ENCODE data around the gene FBXL7.

FBXL7 gene

DNA sequence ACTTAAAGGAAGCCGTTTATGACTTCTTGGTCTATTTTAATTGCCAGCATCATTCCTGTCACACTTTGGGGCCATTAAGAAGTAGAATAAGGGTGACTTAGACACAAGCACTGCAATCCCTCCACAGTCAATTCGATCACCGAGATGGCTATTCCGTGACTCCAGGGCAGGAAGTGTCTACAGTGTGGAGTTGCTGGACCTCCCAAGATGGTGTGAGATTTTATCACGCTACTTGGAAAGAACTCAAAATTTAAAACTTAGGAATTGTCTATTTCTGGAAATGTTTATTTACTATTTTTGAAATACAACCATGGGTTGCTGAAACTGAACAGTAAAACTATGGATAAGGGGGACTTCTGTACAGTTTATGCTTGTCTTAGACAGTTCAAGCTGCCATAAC is 6.2 kb downstream of the FBXL7 start:
- DNase-seq = no peak

DNA sequence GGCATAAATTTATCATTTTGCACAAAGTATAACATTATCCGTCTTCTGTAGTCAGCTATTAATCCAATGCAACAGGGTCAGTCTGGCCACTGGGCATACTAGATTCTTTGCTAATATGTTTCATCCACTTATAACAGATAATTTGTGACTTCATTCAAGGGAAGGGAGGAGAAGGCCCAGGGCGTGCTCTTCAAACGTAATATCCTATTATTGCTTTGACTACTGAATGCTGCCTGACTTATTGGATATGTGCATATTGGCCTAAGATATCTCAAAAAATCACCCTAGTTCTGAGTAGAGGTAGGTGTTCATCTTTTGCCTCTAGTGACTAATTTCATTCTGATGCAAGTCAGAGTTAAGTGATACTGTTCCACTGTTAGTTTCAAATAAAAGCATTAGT is 6.9 kb downstream of the FBXL7 start:
- DNase-seq = no peak

DNA sequence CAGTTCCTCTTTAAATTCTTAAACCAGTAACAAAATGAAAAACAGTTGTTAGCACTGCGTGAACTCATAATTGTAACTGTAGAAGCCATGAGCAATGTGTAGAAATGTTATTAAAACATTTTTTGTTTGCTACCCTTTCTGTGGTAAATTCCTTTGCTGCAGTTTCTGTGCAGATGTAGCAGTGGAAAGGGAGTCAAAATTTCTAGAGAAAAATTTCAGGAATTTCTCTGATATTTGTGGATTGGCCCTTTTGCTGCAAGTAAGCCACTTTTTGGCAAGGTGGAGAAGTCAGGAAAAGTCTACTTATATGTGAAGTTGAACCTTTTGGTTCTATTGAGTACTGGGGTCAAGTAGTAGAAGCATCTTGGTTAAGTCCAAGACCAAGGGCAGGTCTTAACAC is 10.1 kb downstream of the FBXL7 start:
- DNase-seq = no peak

DNA sequence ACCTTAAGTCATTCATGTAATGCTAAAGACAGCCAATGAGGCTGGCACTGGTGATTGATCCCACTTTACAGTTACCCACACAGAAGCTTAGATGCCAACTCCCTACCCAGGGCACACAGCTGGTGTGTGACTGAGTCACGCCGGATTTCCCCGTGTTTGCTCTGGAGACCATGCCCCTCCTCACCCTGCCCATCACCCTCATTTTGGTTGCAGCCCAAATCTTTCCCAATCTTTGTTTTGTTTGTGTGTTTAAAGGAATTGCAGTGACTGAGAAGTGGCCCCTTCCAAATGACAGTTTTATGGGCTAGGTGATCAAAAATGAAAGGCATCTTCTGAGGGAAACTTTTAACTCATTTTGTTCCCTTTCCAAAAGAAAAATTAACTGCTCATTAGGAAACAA is 10.9 kb downstream of the FBXL7 start:
- no peak for DNase-seq

DNA sequence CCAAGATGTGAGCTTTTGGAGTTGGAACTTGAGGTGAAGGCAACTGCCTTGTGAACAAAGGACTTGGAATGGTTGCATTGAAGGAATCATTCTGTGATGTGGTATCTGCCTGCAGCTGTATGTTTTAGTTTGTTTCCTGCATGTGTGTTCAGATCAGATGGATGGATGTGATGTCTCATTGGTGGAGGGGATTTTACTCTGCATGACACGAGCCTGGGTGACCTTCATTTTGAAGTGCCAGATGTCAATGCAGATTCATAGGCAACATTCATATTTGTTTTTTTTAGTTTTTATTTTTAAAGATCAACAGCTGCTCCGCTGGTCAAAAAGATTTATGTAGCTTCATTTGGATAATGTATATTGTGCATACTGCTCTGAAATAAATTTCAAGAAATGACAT is 13.5 kb downstream of the FBXL7 start:
- DNase-seq = no peak

DNA sequence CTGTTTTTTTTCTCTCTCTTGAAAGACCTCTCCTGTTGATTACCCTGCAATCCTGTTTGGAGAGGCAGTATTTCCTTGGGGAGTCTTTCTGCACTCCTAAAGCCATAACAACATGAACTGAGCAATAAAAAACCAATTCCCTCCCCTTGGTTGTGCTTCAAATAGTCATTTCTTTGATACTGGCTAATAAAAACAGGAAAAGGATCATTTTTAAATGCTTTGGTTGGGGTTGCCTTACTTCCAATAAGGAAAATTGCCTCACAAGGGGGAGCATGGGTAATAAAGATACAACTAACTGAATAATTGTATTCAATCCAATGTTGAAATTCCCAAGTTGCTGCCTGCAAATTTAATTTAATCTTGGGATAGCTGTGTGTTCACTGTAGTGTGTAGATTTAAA is 13.9 kb downstream of the FBXL7 start:
- no peak for DNase-seq

DNA sequence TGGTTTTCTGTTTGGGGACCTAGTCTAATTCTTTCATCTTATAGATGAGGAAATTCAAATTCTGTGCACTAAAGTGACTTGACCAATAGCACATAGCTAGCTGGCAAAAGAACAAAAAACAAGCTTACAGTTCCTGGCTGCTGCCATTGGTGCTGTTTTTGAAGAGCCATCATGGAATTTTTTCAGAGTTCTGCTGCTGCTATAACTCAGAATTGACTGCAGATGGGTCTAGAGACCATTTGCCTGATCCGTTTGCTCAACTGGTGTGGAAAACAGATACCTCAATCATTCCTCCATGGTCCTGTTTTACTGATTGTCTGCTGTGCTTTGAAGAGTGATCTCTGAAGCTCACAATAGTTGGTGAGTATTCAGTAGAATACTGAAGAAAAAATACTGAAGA is 15.2 kb downstream of the FBXL7 start:
- no peak for DNase-seq

DNA sequence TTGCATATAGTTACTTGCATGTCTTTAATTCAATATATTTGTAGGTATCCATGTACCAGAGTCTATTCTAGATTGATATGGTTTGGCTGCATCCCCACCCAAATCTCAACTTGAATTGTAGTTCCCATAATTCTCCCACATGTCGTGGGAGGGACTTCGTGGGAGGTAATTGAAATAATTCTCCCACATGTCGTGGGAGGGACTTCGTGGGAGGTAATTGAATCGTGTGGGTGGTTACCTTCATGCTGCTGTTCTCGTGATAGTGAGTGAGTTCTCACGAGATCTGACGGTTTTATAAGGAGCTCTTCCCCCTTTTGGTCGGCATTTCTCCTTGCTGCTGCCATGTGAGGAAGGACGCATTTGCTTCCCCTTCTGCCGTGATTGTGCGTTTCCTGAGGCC is 16.5 kb downstream of the FBXL7 start:
- no peak for DNase-seq

DNA sequence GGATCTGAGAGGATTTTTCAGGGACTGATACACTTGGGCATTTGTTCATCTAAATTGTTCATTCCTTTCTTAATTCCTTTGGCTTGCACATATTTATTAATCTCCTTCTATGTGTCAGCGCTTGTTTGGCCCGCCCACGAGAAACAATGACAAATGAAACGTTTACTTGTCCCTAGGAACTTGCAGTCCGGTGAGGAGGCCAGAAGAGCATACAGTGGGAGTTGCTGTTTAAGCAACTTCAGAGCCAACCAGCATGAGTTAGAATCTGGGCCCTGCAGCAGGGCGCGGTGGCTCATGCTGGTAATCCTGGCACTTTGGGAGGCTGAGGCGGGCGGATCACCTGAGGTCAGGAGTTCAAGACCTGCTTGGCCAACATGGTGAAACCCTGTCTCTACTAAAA is 18.8 kb downstream of the FBXL7 start:
- no peak for DNase-seq

DNA sequence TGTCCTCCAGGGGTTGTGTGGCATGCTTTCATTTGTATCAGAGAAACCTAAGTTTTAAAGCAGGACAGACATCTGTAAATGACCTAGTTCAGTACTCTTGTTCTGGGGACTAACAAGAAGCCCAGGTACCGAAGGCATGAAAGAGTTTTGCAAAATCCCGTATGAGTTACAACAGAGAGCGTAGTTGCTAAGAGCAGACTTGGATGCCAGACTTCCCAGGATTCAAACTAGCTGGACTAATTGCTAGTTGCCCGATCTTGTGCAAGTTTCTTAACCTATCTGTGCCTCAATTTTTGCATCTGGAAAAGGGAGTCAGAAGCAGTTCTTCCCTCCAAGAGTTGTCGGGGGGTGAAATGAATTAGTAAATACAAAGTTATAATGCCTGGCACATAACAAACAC is 20.9 kb downstream of the FBXL7 start:
- no peak for DNase-seq

DNA sequence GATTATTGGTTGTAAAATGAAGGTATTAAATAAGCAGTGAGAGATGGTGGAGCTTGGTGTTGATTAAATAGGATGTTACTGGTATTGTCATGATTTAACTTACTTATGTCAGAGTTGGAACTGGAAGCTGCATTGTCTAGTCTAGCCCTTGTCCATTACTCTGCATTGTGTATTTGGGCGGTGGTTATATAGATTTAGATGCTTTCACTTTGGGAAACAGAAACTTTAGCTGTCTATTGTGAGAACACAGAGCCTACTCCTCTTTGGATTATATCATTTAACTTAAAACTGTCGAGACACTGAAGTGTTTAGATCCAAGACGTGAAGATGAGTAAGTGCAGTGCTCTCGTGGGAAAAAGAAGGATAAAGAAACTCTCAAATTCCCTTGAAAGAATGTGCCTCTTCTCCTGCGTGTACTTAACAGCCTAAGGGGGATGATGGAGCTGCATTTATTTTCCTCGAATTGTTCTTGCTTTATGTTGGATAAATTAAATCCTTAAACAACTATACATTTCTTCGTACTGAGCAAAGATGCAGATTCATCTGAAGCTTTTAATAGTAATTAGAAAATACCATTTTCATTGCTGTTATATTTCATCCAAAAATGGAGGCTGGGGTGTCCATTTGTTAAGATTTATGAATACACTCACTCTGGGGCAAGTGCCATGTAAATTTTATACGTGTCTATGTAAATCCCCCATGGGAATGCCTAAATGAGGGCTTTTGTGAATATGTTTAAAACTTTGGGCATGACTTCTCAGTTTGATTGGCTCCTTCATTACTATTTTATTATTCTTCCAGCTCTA is 21.6 kb downstream of the FBXL7 start:
- no peak for DNase-seq

DNA sequence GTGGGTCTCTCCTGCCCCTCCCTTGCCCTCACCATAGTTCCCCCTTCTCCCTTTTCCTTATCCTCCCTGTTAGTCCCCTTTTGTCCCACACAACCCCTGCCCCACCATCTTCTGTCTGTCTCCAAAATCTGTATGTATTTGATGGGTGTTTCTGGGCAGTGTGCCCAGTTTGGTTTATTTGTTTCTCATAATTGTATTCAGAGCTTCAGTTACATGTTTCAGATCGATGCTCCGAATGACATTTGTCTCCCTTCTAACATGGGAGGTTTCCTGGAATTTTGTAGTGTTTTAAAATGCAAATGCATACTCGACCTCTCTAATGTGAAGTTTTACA is 22.2 kb downstream of the FBXL7 start:
- no peak for DNase-seq

DNA sequence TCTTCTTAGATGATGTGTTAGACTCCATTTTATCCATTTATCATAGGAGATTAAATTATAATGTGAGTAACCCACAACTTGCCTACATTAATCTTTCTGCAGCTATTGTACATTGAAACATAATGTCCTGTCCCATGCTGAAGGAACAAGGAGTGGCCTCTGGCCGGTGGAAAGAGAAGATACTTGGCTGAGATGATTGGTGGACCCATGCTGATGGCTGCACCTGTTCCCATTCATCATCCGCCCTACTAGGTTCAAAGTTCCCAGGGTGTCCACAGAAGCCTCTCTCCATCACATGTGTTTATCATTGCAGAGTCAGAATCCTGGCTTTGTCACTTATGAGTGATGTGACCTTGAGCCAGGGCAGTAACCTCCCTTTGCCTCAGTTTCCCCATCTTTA is 24.7 kb downstream of the FBXL7 start:
- no peak for DNase-seq

DNA sequence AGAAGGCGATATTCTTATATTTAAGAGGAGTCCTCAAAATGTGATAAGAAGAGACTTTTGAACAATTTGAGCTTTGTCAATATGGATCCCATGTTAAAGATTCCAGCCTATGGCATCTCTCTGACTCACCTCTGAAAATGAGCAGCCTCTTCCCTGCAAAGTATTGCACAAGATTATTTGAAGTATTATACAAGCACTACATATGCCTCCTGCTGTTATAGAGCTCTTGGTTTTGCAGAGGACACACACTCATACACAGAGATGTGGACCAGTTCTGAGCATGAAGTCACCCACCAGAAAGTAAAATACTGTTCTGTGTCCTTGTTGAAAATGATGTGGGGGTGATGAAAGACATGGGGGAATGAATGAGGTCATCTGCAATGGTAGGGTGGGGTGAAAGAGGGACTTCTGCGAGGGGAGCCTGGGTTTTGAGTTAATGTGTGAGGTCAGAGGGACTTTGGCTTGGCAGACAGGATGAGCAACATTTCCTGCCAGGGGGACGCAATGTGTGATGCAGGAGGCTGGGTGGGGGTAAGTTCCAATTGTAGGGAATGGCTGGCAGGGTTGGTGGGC is 25.8 kb downstream of the FBXL7 start:
- DNase-seq = no peak

DNA sequence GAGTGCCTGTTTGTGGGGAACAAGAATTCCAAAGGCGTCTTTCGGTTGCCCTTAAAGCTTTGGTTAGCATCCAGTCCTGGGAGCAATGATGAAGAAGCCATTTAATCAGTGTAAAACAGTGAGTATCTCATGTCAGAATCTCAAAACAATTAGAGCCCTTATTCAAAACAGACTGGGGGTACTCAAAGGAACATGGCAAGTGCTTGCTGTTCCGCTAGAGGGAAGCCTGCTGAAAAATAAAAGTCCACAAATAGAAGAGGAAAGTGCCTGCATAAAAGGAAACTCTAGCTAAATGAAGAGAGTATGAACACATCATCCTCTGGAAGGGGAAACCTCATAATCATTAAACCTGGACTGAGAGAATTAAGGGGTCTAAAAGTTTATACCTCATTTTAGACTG is 26.4 kb downstream of the FBXL7 start:
- DNase-seq = no peak

DNA sequence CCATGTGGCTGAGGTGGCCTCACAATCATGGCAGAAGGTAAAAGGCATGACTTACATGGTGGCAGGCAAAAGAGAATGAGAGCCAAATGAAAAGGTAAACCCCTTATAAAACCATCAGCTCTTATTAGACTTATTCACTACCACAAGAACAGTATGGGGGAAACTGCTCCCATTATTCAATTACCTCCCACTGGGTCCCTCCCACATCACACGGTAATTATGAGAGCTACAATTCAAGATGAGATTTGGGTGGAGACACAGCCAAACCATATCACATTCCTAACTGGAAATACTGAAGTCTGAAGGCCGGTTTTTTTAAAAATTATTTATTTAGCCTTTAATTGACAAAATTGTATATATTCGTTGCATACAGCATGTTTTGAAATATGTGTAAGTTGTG is 28.5 kb downstream of the FBXL7 start:
- no peak for DNase-seq

DNA sequence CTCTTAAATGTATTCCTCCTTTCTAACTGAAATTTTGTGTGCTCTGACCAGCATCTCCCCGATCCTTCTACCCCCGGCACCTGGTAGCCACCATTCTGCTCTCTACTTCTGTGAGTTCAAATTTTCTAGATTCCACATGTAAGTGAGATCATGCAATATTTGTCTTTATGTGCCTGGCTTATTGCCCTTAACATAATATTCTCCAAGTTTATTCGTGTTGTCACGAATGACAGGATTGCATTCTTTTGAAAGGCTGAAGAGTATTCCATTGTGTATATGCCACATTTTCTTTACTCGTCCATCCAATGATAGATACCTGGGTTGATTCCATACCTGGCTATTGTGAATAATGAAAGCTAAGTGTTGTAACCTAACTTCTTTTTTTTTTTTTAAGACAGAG is 29.0 kb downstream of the FBXL7 start:
- no peak for DNase-seq

DNA sequence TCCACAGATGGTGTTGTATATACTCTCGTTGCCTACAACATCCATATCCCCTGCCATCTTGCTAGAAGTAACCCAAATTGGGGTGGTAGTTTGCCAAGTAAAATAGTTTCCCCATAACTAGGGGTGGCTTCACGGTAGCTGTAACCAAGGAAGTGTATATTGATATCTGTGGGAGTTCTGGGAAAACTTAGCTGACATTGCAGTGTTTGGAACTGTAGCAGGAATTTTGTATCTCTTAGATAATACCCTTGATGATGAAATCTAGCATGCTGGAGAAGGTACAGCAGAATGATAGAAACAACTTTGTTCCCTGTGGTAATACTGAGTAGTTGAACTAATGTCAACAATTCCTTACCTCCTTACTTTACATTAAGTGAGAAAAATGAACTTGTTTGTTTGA is 29.8 kb downstream of the FBXL7 start:
- DNase-seq = no peak

DNA sequence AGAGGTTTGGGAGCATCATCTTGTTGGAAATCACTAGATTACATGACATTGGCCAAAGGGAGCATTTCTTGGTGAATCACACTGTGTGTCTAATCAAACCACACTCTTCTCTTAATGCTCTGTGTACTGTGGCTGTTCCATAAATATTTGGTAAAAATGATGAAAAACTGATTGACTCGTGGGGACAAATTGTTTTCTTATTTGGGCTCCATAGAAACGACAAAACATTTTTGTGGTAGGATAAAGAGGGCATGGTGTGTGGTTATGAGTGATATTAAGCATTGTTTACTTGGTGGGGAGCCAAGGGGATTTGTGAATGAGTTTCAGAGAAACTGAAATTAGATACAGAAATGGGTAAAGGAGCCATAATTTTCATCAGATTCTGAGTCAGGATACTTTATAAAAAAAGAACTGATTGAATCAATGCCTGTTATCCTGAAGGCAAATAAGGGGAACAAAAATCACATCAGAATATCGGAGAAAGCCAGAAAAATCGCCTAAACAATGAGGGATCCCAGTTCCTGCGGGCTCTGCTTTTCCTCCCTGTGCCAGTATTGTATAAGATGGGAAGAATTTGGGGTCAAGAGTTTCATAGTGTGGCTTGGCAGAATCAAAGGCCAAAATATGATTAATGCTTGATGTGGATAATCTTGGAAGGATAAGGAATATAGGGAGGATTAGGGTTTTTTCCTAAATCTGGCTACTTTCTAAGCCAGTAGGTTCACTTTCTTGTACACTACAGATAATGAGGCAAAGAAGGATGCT is 33.3 kb downstream of the FBXL7 start:
- DNase-seq = no peak

DNA sequence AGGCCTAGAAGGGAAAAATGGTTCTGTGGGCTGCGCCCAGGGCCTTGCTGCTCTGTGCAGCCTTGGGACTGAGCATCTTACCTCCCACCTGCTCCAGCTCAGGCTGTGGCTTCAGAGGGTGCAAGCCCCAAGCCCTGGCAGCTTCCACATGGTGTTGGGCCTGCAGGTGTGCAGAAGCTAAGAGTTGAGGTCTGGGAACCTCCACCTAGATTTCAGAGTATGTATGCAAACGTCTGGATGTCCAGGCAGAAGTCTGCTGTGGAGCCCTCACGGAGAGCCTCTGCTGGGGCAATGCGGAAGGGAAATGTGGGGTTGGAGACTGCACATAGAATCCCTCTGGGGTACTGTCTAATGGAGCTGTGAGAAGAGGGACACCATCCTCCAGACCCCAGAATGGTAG is 36.0 kb downstream of the FBXL7 start:
- no peak for DNase-seq

DNA sequence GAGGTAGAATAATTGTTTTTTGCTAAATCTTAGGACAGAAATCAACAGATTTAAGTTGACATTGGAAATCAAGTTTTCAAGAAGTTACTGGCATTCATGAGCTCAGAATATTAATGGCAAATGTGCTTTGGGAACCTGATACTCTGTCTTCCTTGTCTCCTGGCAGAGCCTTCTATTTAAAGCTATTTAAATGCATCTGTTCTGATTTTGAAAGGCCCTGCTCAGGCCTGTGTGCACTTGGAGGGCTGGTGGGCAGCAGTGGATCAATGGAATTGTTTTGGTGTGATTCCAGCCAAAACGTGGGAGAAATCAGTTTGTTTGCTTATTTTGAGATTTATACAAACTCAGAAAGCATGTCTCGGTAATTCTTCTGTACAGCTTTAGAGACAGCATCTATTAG is 38.5 kb downstream of the FBXL7 start:
- no peak for DNase-seq

DNA sequence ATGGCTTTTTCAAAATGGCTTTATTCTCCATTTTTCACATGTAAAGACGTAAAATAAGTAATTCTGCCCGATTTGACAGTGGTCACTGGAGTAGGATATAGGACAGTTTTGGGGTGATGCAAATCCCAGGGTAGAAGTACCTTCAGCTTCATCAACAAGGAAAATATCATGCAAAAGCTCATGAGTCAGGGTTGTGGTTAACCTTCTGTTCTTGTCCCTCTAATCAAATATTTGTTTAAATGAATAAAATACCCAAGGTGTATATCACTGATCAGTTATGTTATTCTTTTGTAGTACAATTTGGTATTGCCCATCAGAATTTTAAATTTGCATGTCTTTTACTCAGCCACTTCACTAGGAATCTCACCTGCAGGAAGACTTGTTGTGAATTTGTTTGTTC is 40.0 kb downstream of the FBXL7 start:
- DNase-seq = no peak

DNA sequence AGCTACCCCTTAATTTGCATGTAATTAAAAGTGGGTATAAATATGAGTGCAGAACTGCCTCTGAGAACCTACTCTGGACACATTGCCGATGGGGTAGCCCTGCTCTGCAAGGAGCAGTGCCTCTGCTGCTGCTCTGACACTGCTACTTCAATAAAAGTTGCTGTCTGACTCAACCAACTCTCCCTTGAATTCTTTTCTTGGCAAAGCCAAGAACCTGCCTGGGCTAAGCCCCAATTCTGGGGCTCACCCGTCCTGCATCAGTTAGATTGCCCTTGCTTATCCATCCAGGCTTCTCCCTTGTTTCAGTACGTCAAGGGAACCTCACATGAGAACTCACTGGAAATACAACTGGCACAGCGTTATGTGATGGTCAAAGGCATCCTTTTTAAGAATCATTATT is 44.1 kb downstream of the FBXL7 start:
- DNase-seq = no peak

DNA sequence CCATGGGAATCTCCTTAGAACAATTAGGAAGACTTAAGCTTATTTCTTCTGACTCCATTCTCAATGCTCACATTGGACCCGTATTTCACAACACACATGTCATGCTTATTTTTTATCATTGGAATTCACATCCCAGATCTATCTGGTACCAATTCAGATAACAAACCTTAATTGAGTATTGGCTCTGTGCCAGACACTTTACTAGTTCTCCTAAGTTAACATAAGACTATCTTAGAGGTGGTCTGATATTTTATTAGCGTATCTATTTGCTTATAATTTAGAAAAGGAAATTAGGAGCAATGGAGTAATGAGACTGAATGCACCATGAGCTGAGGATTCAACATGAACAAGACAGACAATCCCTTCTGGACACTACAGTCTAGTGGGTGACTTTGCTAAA is 45.1 kb downstream of the FBXL7 start:
- DNase-seq = no peak

Data from CD4-positive, alpha-beta T cell treated with Interleukin-15 for 1 hour (primary cell).